Smooth muscle cell (in vitro differentiated cells): ENCODE results near the gene GLCCI1. TPM values are rescaled to one million over a fixed set of nuclear protein-coding genes. Genes with fewer than 3 reads are reported as not detected.

ENCODE experiments used
- DNase-seq: peaks from one replicate; lab custom pipeline; 2025; ENCODE audit not compliant: unreplicated experiment; lab: John Stamatoyannopoulos, UW
- H2AFZ ChIP-seq: fragments of 200-600 bp; sonication (generic); 2 replicates; pipeline ENCODE4 v1.6.0; 2016; ENCODE audit warnings: antibody characterized with exemption, low read depth, mild to moderate bottlenecking
- H3F3A ChIP-seq: fragments of 200-600 bp; sonication (generic); 2 replicates; pipeline ENCODE4 v1.6.0; 2017; ENCODE audit warnings: antibody characterized with exemption, low read depth
- H3K27ac ChIP-seq: fragments of 200-600 bp; sonication (generic); 2 replicates; pipeline ENCODE4 v1.5.1; 2016; ENCODE audit warnings: low read depth, mild to moderate bottlenecking
- H3K27me3 ChIP-seq: fragments of 200-600 bp; sonication (generic); 2 replicates; pipeline ENCODE4 v1.6.1; 2016; ENCODE audit warnings: low read depth, mild to moderate bottlenecking
- H3K36me3 ChIP-seq: fragments of 200-600 bp; sonication (generic); 2 replicates; pipeline ENCODE4 v1.5.1; 2016; ENCODE audit warnings: low read depth
- H3K4me1 ChIP-seq: fragments of 200-600 bp; sonication (generic); 2 replicates; pipeline ENCODE4 v1.5.1; 2016; ENCODE audit warnings: low read depth
- H3K4me2 ChIP-seq: fragments of 200-600 bp; sonication (generic); 2 replicates; pipeline ENCODE4 v1.6.0; 2016; ENCODE audit warnings: mild to moderate bottlenecking
- H3K4me3 ChIP-seq: fragments of 200-600 bp; sonication (generic); 2 replicates; pipeline ENCODE4 v1.5.1; 2016; ENCODE audit warnings: mild to moderate bottlenecking
- H3K79me2 ChIP-seq: fragments of 200-600 bp; sonication (generic); 2 replicates; pipeline ENCODE4 v1.6.0; 2016; ENCODE audit warnings: low read depth, mild to moderate bottlenecking
- H3K9ac ChIP-seq: fragments of 200-600 bp; sonication (generic); 2 replicates; pipeline ENCODE4 v1.6.0; 2016; ENCODE audit warnings: low read depth
- H3K9me3 ChIP-seq: fragments of 200-600 bp; sonication (generic); replicated peaks from 2 replicates; pipeline ENCODE4 v1.5.1; 2016; ENCODE audit warnings: low read depth
- H4K20me1 ChIP-seq: fragments of 200-600 bp; sonication (generic); 2 replicates; pipeline ENCODE4 v1.6.0; 2016; ENCODE audit warnings: low read depth
- CTCF ChIP-seq: fragments of 200-600 bp; sonication (generic); IDR thresholded peaks from 2 replicates; pipeline ENCODE4 v1.5.1; 2017; ENCODE audit warnings: borderline replicate concordance, mild to moderate bottlenecking, antibody characterized with exemption; ENCODE audit not compliant: insufficient read depth, poor library complexity, severe bottlenecking
- WGBS: methylation state at CpG from one replicate; pipeline ENCODE4 v1.1.7; 2016; ENCODE audit warnings: low lambda C conversion rate; 5-methylcytosine and 5-hydroxymethylcytosine counted together
- polyA plus RNA-seq: library from polyadenylated mRNA; unstranded; fragments of >200 nt; fragmentation: Nextera tagmentation; extraction: Ambion mirVana; gene quantifications from 2 replicates; pipeline ENCODE4 v1.2.1, GENCODE V29; 2016
- total RNA-seq: library from RNA; depleted of rRNA; stranded (reverse); fragments of >200 nt; gene quantifications from 2 replicates; pipeline ENCODE4 v1.2.3, GENCODE V29; 2014

GLCCI1 gene
- total and polyA plus RNA-seq, 2 experiments from 2014 or later, result 39.0 to 69.9 TPM

GRCh38 chr7:7969306-7970236 is 975 bp downstream of the GLCCI1 start:
- under 1% methylated on average over 86 of the region's 98 CpGs for WGBS
- H3K79me2 ChIP-seq, result peaks cover 56% of the 10 kb centered on the region
- peak overlapping the region; percentile 88 for H3K27ac ChIP-seq
- H3K9me3 ChIP-seq, result no peaks in the 10 kb centered on the region
- H4K20me1 ChIP-seq, result peaks cover 50% of the 10 kb centered on the region
- H3K36me3 ChIP-seq, result no peaks in the 10 kb centered on the region
- H3K4me2 ChIP-seq, result peak overlapping the region; percentile 90
- no peaks in the 10 kb centered on the region for H3K27me3 ChIP-seq
- no peak for TF ChIP-seq CTCF
- peak overlapping the region; percentile 82 for H3K4me3 ChIP-seq
- H3F3A ChIP-seq, result no peaks in the 10 kb centered on the region
- peak overlapping the region; percentile 87 for H3K9ac ChIP-seq
- peaks cover 31% of the 10 kb centered on the region for H3K4me1 ChIP-seq
- no peak for DNase-seq
- peak overlapping the region; percentile 59 for H2AFZ ChIP-seq

GRCh38 chr7:7970237-7970530 is 1.6 kb downstream of the GLCCI1 start:
- no peaks in the 10 kb centered on the region for H3K9me3 ChIP-seq
- peak overlapping the region; percentile 82 for H3K4me3 ChIP-seq
- H2AFZ ChIP-seq, result peak overlapping the region; percentile 59
- H3K9ac ChIP-seq, result peak overlapping the region; percentile 59
- peaks cover 62% of the 10 kb centered on the region for H3K79me2 ChIP-seq
- no peak for TF ChIP-seq CTCF
- peak overlapping the region; percentile 48 for H3K27ac ChIP-seq
- H3K4me2 ChIP-seq, result peak overlapping the region; percentile 89
- DNase-seq, result no peak
- H3K27me3 ChIP-seq, result no peaks in the 10 kb centered on the region
- no peaks in the 10 kb centered on the region for H3F3A ChIP-seq
- H3K36me3 ChIP-seq, result no peaks in the 10 kb centered on the region
- peaks cover 31% of the 10 kb centered on the region for H3K4me1 ChIP-seq
- WGBS, result 2% methylated on average over 4 of the region's 6 CpGs
- H4K20me1 ChIP-seq, result peaks cover 56% of the 10 kb centered on the region

- H3K9me3 ChIP-seq, result no peaks in the 10 kb centered on the region
Measured at GRCh38 chr7:7970531-7971307, 2.1 kb downstream of the GLCCI1 start.

More at GRCh38 chr7:7970531-7971307, 2.1 kb downstream of the GLCCI1 start:
- H3K4me2 ChIP-seq, result peak overlapping the region; percentile 89
- peak overlapping the region; percentile 44 for H3K9ac ChIP-seq
- no peak for DNase-seq
- no peaks in the 10 kb centered on the region for H3K36me3 ChIP-seq
- H3K79me2 ChIP-seq, result peaks cover 67% of the 10 kb centered on the region
- H3K4me3 ChIP-seq, result peak overlapping the region; percentile 82
- H4K20me1 ChIP-seq, result peaks cover 61% of the 10 kb centered on the region
- no peak overlapping the region for H2AFZ ChIP-seq
- H3K27ac ChIP-seq, result peak overlapping the region; percentile 38
- peaks cover 36% of the 10 kb centered on the region for H3K4me1 ChIP-seq
- no peaks in the 10 kb centered on the region for H3K27me3 ChIP-seq
- H3F3A ChIP-seq, result no peaks in the 10 kb centered on the region
- no peak for TF ChIP-seq CTCF
- 25% methylated on average over 7 of the region's 7 CpGs for WGBS
